IPS-NIHi7 (cell line): ENCODE results near the gene SHMT2.
A peak's percentile ranks its signal among the peaks of the same experiment; 100 is the strongest.

Experiments
- DNase-seq: peaks from one replicate; pipeline ENCODE4 v3.0.0; 2012; ENCODE audit warnings: mixed read lengths; ENCODE audit errors: extremely low spot score

SHMT2 gene

DNA sequence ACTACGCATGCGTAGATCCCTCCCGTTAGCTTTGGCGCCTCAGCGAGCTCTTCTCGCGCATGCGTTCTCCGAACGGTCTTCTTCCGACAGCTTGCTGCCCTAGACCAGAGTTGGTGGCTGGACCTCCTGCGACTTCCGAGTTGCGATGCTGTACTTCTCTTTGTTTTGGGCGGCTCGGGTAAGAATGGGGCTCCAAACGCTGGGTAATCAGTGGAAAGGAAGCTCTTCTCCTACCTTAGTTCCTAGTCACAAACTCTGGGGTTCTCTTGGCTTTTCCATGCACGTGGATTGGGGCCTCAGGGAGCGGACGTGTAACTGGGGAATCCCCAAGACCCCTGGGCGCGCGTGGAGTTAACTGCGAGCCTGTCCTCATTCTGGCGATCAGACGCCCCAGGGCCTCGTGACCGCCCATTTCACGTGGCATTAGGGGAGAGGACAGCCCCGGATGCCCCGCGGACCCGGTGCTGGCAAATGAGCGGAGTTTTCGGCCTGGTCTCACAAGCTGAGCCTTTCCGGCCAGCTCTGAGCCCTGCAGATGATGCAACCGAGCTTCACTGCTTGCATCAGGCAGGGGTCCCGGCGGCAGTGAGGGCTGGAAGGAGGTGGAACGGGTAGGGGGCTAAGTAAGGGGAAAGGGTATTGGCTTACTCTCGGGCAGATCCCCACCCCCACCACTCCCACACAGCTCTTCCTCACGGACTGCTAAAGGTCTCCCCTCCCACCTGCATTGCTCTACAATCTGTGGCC is at the start of gene SHMT2:
TSS of gene SHMT2 (plus strand) at position 78 of the 747 bp plus-strand sequence. CDS start at position 146, 68 bp downstream.
- DNase-seq: peak; percentile 96

DNA sequence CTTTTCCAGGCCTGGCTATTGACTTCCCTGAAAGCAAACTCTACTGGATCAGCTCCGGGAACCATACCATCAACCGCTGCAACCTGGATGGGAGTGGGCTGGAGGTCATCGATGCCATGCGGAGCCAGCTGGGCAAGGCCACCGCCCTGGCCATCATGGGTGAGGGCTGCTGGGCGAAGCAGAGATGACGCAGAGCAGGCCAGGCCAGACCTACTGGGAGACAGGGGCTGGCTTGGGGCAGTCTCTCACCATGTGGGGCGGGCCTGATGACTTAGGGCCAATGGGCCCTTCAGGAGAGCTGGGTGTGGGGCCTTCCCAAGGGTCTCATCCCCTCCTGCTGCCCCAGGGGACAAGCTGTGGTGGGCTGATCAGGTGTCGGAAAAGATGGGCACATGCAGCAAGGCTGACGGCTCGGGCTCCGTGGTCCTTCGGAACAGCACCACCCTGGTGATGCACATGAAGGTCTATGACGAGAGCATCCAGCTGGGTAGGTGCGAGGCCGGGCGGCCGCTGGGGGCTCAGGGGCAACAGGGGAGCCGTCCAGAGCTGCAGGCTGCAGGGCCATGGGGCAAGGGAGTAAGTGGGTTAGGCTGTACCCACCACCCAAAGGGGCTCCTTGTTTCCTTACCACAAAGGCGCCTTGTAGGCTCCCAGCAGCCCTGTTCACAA is 49.1 kb upstream of the SHMT2 start:
- no peak for DNase-seq

DNA sequence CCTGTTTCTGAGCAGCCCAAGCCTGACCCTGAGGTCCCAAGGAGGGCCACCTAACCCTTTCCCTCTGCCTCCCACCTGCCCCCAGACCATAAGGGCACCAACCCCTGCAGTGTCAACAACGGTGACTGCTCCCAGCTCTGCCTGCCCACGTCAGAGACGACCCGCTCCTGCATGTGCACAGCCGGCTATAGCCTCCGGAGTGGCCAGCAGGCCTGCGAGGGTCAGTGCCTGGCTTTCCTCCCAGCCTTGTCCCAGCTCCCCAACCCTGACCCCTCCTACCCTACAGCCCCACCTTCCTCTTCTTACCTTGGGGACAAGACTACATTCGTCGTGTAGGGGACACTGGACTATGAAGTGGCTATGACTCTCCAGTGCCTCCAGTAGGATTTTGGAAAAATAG is 48.4 kb upstream of the SHMT2 start:
- no peak for DNase-seq

DNA sequence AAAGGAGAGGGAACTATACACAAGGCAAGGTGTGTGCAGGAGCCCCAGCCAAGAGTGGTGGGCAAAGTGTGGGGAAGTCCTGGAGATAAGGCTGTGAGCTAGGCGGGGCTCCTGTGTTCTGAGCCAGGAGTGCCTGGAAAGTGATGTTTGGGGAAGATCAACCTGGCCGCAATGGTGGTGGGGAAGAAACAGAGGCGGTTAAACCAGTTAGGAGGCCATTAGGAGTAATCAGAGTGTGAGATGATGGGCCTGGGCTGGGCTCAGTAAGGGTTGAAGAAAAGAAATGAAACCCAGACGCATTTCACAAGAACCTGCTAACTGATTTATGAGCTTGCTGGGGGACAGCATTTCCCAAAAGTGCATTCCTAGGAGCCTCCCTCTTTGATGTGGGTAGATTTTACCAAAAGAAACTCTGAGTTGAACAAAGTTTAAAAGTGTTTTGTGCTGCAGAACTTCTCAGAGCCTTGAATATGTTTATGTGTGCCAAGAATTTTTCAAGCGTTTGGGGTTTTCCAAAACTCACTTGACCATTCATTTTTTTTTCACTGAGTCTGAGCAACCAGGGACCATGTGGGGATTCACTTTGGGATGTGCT is 47.9 kb upstream of the SHMT2 start:
- no peak for DNase-seq

DNA sequence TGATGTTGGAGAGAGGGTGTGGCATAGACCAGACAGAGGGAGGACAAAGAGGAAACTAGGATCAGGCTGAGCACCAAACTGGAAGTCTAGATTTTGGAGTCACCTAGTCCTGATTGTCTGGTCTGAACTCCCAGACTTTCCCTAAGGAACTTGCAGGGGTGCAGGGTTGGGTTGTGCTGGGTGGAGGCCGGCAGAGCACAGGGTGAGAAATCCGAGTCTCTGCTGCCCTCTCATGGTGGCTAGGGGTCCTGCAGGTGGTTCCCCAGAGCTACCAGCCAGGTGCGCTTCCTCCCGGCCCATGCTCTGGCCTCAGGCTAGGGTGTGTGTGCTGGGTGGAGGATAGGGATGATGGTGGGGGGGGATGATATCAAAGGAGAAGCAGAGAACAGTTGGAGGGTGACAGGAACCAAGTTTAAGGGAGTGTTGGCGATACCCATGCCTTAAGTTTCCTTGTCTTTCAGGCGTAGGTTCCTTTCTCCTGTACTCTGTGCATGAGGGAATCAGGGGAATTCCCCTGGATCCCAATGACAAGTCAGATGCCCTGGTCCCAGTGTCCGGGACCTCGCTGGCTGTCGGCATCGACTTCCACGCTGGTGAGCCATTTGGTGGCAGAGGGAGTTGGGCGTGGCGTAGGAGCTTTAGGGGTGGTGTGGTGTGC is 46.5 kb upstream of the SHMT2 start:
- peak; percentile 99 for DNase-seq

DNA sequence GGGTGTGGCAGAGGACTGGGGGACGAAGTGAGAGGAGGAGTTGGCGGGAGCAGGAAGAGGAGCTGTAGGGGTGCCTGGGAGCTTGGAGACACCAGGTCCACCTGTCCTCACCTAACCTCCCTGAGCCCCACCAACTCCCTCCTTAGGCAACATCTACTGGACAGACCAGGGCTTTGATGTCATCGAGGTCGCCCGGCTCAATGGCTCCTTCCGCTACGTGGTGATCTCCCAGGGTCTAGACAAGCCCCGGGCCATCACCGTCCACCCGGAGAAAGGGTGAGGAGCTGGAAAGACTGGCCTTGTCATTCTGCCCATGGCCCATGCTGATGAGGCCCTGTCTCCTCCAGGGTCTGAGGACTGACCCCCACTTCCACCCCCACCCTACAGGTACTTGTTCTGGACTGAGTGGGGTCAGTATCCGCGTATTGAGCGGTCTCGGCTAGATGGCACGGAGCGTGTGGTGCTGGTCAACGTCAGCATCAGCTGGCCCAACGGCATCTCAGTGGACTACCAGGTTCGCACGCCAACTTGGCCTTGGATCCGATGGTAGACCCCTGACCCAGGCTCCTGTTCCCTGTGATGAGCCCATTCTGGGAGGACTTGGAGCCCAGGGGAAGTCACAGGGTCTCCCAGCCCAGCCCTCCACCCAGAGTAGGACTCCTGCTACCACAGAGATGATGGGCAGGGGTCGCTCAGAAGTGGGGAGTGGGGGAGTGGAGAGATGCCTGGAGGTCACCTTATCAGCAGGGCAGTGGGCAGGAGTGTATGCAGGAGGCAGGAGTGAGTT is 45.4 kb upstream of the SHMT2 start:
- no peak for DNase-seq

DNA sequence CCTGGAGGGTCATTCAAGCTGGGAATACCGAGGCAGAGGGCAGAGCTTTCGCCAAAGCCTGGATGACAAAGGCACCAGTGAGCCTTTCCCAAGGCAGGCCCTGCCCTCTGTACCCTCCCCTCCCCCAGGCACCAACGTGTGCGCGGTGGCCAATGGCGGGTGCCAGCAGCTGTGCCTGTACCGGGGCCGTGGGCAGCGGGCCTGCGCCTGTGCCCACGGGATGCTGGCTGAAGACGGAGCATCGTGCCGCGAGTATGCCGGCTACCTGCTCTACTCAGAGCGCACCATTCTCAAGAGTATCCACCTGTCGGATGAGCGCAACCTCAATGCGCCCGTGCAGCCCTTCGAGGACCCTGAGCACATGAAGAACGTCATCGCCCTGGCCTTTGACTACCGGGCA is 44.1 kb upstream of the SHMT2 start:
- no peak for DNase-seq

DNA sequence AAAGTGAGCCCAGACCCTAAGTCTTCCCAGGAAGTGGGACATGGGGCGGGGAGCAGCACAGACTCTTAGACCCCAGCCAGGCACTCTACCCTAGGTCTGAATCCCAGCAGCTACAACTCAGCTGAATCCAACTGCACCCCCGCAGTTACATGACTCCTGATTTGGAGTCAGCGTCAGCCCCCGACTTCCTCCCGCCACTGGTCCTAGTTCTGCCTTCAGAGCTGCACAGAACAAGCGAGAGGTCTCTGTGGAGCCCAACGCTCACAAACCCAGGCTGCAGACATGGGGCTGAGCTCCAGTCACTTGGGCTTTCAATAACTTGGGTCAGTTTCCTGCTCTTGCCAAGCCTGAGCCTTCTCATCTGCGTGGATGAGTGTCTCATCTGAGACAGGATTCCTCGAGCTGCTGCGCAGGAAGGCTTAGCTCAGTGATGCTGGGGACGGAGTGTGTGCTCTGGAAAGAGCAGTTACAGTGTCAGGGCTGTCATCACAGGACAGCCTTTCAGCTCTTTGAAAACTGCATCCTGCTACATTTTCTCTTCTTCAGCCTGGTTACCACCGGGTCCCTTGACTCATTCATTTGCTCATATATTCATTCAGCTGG is 43.5 kb upstream of the SHMT2 start:
- no peak for DNase-seq

DNA sequence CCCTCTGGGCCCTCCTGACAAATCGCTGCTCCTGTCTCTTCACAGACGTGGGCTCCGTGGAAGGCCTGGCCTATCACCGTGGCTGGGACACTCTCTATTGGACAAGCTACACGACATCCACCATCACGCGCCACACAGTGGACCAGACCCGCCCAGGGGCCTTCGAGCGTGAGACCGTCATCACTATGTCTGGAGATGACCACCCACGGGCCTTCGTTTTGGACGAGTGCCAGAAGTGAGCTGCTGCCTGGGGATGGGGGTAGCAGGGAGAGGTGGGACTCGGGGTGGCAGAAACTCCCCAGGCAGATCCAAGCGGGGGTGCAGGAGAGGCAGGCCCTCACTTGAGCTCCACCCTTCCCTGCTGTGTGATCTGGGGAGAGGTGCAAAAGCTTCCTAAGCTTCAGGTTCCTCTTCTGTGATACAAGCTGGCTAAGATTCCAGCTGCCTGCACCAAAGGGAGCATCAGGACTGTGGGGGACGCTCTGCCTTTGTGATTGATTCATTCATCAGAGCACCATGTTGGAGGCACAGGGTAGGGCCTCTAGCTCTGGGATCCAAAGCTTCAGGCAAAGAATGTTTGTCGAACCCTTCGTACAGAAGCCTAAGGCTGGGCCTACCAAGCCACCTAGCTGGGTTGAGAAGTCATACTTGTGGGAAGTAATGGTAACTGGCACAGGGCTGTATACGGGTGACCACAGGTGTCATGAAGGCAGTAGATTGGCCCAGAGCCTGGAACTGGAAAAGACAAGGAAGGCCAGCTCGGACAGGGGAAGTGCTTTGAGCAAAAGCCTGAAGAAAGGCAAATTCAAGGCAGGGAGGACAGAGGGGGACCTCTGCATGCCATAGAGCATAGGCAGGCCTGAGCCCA is 42.1 kb upstream of the SHMT2 start:
- no peak for DNase-seq

DNA sequence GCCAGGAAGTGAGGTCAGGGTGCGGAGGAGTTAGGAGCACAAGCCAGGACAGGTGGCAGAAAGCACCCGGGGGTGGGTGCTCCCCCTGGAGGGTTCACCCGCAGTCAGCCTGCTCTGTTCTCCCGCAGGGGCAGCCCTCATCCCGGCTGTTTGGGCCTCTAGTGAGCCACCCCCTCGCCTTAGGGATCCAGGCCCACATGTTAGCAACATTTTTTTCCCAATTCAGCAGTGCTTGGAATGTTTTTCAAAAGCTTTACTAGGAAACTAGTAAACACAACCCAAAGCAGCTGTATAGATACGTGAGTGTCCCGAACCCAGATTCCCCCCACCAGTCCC is 41.5 kb upstream of the SHMT2 start:
- no peak for DNase-seq

DNA sequence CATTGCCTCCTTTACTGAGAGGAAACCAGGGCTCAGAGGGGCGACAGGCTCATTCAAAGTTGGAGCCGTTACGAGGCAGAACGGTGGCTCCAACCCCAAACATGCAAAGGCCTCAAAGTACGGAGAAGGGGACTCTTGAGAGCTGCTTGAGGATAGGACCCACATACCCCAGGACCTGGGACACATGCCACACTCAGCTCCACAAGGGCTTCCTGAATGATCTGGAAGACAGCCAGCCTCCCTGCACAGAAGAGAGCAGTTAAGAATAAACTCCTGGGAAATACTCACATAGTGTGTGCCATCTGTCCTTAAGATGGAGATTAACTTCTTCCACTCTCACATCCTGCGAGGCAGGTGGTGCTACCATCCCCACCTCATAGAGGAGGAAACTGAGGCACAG is 39.5 kb upstream of the SHMT2 start:
- no peak for DNase-seq

DNA sequence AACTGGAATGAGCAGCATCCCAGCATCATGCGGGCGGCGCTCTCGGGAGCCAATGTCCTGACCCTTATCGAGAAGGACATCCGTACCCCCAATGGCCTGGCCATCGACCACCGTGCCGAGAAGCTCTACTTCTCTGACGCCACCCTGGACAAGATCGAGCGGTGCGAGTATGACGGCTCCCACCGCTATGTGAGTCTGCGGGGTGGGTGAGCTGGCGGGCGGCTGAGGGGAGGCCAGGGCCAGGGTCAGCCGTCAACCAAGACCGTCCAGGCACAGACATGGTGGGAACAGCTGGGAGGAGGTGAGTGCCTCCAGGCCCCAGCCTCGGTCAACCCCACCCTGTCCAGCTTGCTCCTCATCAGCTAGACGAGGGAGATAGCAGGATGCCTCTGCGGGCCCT is 38.7 kb upstream of the SHMT2 start:
- no peak for DNase-seq

DNA sequence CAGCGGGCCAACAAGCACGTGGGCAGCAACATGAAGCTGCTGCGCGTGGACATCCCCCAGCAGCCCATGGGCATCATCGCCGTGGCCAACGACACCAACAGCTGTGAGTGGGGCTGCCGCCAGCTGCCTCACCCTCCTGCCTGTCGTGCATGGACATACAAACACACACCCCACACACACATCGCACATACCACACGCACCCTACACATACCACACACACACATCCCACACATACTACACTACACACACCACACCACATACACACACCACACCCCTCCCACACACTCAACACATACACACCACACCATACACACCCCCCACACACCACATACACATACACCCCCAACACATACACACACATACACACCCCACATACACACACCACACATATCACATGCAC is 38.1 kb upstream of the SHMT2 start:
- no peak for DNase-seq

DNA sequence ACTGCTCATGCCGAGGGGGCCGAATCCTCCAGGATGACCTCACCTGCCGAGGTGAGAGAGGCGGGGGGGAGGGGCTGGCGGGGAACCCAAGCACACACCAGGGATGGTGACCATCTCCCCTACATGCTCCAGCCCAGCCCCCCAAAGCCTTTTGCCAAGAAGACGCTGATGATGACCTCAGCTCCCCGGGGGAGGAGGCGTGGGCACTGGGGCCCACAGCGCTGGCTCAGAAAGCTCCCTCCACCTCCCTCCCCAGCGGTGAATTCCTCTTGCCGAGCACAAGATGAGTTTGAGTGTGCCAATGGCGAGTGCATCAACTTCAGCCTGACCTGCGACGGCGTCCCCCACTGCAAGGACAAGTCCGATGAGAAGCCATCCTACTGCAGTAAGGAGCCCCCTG is 36.6 kb upstream of the SHMT2 start:
- no peak for DNase-seq

DNA sequence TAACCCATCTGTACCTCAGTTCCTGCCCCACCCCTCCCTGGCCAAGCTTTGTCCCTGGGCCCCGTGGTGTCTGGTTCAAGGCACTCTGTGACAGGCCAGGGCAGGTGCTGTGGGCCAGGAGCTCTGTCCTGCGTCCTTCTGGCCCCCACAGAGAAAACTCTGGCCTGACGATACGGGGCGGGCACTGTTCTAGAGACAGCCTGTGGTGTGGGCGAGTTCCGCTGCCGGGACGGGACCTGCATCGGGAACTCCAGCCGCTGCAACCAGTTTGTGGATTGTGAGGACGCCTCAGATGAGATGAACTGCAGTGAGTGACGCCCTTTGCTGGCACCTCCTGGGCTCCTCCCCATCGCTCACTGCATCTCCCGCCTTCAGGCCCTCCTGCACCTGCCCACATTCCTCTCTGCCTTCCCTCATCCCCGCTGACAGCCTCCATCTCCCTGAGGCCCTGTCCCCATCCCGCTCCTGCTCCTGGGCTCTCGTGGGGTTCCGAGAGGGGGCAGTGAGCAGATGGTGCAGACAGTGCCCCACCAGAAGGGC is 35.7 kb upstream of the SHMT2 start:
- no peak for DNase-seq

DNA sequence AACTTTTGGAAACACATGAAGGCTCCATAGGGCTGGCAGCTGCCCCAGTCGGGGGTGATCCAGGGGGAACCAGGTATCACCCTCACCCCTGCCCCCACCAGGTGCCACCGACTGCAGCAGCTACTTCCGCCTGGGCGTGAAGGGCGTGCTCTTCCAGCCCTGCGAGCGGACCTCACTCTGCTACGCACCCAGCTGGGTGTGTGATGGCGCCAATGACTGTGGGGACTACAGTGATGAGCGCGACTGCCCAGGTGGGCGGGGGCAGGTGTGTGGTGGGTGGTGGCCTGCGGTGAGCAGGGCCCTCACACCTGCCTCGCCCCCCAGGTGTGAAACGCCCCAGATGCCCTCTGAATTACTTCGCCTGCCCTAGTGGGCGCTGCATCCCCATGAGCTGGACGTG is 35.3 kb upstream of the SHMT2 start:
- no peak for DNase-seq

DNA sequence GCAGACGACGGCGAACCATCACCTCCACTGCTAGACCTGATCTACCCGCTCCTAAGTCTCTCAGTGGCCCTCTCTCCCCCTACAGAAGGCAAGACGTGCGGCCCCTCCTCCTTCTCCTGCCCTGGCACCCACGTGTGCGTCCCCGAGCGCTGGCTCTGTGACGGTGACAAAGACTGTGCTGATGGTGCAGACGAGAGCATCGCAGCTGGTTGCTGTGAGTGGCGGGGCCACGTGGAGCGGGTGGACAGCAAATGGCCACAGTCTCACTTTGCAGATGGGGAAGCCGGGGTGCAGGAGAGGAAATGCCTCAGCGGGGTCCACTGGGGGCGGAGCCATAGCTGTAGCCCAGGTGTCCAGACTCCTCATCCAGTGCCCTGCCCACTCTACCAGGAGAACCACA is 34.3 kb upstream of the SHMT2 start:
- no peak for DNase-seq

DNA sequence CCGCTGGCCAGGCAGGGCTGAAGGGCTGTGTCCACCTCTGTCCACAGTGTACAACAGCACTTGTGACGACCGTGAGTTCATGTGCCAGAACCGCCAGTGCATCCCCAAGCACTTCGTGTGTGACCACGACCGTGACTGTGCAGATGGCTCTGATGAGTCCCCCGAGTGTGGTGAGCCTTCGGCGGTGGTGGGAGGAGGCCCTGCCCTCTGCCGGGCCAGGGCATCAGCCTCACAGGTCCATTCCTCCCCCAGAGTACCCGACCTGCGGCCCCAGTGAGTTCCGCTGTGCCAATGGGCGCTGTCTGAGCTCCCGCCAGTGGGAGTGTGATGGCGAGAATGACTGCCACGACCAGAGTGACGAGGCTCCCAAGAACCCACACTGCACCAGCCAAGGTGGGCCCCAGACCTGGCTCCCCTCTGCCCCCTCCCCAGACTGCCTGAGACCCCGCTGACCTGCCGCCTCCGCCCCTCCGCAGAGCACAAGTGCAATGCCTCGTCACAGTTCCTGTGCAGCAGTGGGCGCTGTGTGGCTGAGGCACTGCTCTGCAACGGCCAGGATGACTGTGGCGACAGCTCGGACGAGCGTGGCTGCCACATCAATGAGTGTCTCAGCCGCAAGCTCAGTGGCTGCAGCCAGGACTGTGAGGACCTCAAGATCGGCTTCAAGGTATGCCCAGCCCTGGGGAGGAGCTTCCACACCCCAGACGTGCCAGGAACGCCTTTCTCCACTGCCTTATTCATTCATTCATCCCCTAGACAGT is 33.7 kb upstream of the SHMT2 start:
- no peak for DNase-seq

DNA sequence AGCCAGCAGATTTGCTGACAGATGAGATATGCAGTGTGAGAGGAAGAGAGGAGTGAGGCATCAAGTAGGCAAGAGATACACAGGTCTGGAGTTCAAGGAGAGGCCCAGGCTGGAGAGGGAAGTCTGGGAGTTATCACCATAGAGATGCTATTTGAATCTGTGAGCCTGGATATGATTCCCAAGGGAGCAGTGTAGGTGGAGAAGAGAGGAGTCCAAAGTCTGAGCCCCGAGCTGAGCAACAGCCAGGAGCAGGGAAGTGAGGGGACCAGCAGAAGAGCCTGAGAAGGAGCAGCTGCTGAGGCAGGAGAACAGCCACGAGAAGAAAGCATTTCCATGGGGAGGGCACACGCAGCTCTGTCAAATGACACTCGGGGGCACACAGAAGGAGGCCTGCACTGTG is 33.1 kb upstream of the SHMT2 start:
- no peak for DNase-seq

DNA sequence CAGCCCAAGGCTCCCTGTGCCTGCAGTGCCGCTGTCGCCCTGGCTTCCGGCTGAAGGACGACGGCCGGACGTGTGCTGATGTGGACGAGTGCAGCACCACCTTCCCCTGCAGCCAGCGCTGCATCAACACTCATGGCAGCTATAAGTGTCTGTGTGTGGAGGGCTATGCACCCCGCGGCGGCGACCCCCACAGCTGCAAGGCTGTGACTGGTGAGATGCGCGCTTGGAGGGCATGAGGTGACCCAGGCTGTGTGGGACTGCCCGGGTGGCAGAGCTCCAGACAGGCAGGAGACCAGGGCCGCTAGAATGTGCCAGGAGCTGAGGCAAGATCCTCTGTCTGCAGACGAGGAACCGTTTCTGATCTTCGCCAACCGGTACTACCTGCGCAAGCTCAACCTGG is 32.6 kb upstream of the SHMT2 start:
- DNase-seq: no peak
